HCT116 (cell line): Measurements from ENCODE around the gene CACNA1C. TPM values are rescaled to one million over a fixed set of nuclear protein-coding genes. Genes with fewer than 3 reads are reported as not detected.

Source experiments
- ATAC-seq: fragments of 200-7000 bp; cut with Tn5 transposase; 2 replicates; pipeline ENCODE4 v1.9.1; 2020; ENCODE audit warnings: mild to moderate bottlenecking, moderate library complexity
- BruUV-seq: library from RNA; stranded (reverse); fragments of 400-500 nt; replicated peaks from 2 replicates; lab custom pipeline; 2021; lab: Mats Ljungman, UMichigan
- CTCF ChIA-PET: fragments of 300-600 bp; sonication (Branson Sonifier 250); formaldehyde crosslinking; loops from one replicate; lab custom pipeline; 2021; ENCODE audit warnings: antibody characterized with exemption; lab: Charles Lee
- POLR2A ChIA-PET: fragments of 300-600, 350-600 bp; sonication (Branson Sonifier 250); formaldehyde crosslinking; loops from one replicate; lab custom pipeline; 2021; ENCODE audit warnings: antibody characterized with exemption; lab: Charles Lee
- RAD21 ChIA-PET, 2 experiments: fragments of 300-600 bp; sonication (Branson Sonifier 250); formaldehyde crosslinking; loops; one replicate each; lab custom pipeline; 2023; ENCODE audit warnings: low total read pairs in 2 of 2; ENCODE audit not compliant: uncharacterized antibody in 2 of 2, unreplicated experiment in 2 of 2, low non-redundant PET in 1 of 2; lab: Charles Lee
- DNase-seq: peaks from one replicate; pipeline ENCODE4 v3.0.0-alpha.2; 2010; ENCODE audit warnings: low read depth, low spot score
- H2AFZ ChIP-seq: fragments of 200-600 bp; shearing (Covaris generic), sonication (generic); 2 replicates; pipeline ENCODE4 v1.6.1; 2017; ENCODE audit warnings: low read depth, mixed run types, mixed read lengths, antibody characterized with exemption, low read length; ENCODE audit not compliant: poor library complexity, severe bottlenecking
- H3K27ac ChIP-seq: 2 replicates; pipeline ENCODE4 v1.5.1; 2012; ENCODE audit warnings: low read depth, low read length
- H3K27me3 ChIP-seq: fragments of 200-600 bp; sonication (generic); 2 replicates; pipeline ENCODE4 v1.6.1; 2016; ENCODE audit warnings: mixed run types, low read length, mixed read lengths; ENCODE audit not compliant: insufficient read depth
- H3K36me3 ChIP-seq, 2 experiments: fragments of 200-500 bp in 1 of 2; fragments of 200-600 bp in 1 of 2; sonication (Bioruptor generic) in 1 of 2; sonication (generic) in 1 of 2; 2 replicates each; pipeline versions ENCODE4 v1.5.1 to v1.6.1; 2014 to 2016; ENCODE audit warnings: low read length in 2 of 2, inconsistent platforms in 1 of 2, mixed read lengths in 1 of 2, mixed run types in 1 of 2; ENCODE audit not compliant: insufficient read depth in 2 of 2, control insufficient read depth in 1 of 2
- H3K4me1 ChIP-seq, 2 experiments: fragments of 200-600 bp in 1 of 2; sonication (generic) in 1 of 2; 2 replicates each; pipeline versions ENCODE4 v1.5.1 to v1.6.1; 2012 to 2017; ENCODE audit warnings: low read length in 2 of 2, inconsistent platforms in 1 of 2, mild to moderate bottlenecking in 1 of 2, mixed read lengths in 1 of 2, mixed run types in 1 of 2, moderate library complexity in 1 of 2; ENCODE audit not compliant: insufficient read depth in 2 of 2, control insufficient read depth in 1 of 2
- H3K4me2 ChIP-seq: fragments of 200-600 bp; sonication (generic); 2 replicates; pipeline ENCODE4 v1.6.1; 2017; ENCODE audit warnings: mixed run types, low read length, mixed read lengths
- H3K4me3 ChIP-seq, 2 experiments: fragments of 200-600 bp in 1 of 2; sonication (generic) in 1 of 2; replicated peaks in 1 of 2; 2 replicates each; pipeline ENCODE4 v1.5.1; 2011 to 2016; ENCODE audit warnings: low read length in 2 of 2, control low read depth in 1 of 2, low read depth in 1 of 2, mild to moderate bottlenecking in 1 of 2, mixed read lengths in 1 of 2, mixed run types in 1 of 2
- H3K79me2 ChIP-seq: fragments of 200-600 bp; sonication (generic); 2 replicates; pipeline ENCODE4 v1.6.1; 2017; ENCODE audit warnings: mild to moderate bottlenecking, mixed run types, low read length, moderate library complexity, mixed read lengths; ENCODE audit not compliant: insufficient read depth
- H3K9ac ChIP-seq: fragments of 200-600 bp; sonication (generic); 2 replicates; pipeline ENCODE4 v1.6.1; 2016; ENCODE audit warnings: low read length, mixed read lengths
- H3K9me2 ChIP-seq: fragments of 200-600 bp; sonication (generic), shearing (Covaris generic); 2 replicates; pipeline ENCODE4 v1.6.1; 2017; ENCODE audit warnings: mixed run types, mild to moderate bottlenecking, moderate library complexity; ENCODE audit not compliant: insufficient read depth
- H3K9me3 ChIP-seq, 2 experiments: fragments of 200-500 bp in 1 of 2; fragments of 200-600 bp in 1 of 2; sonication (Bioruptor generic) in 1 of 2; sonication (generic) in 1 of 2; 2 replicates each; pipeline ENCODE4 v1.6.1; 2014 to 2017; ENCODE audit warnings: low read length in 2 of 2, mixed read lengths in 2 of 2, inconsistent platforms in 1 of 2, low read depth in 1 of 2, mild to moderate bottlenecking in 1 of 2, mixed run types in 1 of 2, moderate library complexity in 1 of 2; ENCODE audit not compliant: control insufficient read depth in 1 of 2, insufficient read depth in 1 of 2
- H4K20me1 ChIP-seq: fragments of 200-600 bp; sonication (generic), shearing (Covaris generic); 2 replicates; pipeline ENCODE4 v1.6.1; 2017; ENCODE audit warnings: mixed run types, mild to moderate bottlenecking, moderate library complexity; ENCODE audit not compliant: insufficient read depth
- EGR1 ChIP-seq: IDR thresholded peaks from 2 replicates; pipeline ENCODE4 v1.6.1; 2012; ENCODE audit warnings: low read depth
- EZH2 ChIP-seq: fragments of 200-600 bp; sonication (generic); IDR thresholded peaks from 2 replicates; pipeline ENCODE4 v1.6.1; 2017; ENCODE audit warnings: antibody characterized with exemption, mixed run types
- EZH2phosphoT487 ChIP-seq: fragments of 200-600 bp; IDR thresholded peaks from 2 replicates; pipeline ENCODE4 v1.6.1; 2018; ENCODE audit warnings: antibody characterized with exemption, borderline replicate concordance
- FOSL1 ChIP-seq: IDR thresholded peaks from 2 replicates; pipeline ENCODE4 v1.6.1; 2012; ENCODE audit warnings: low read depth
- POLR2AphosphoS5 ChIP-seq: IDR thresholded peaks from 2 replicates; pipeline ENCODE4 v1.6.1; 2011; ENCODE audit warnings: mild to moderate bottlenecking, low read depth, low read length, moderate library complexity
- RAD21 ChIP-seq: IDR thresholded peaks from 2 replicates; pipeline ENCODE4 v1.6.1; 2012; ENCODE audit warnings: low read depth, mild to moderate bottlenecking
- SIN3A ChIP-seq: IDR thresholded peaks from 2 replicates; pipeline ENCODE4 v1.6.1; 2012; ENCODE audit warnings: low read depth
- SP1 ChIP-seq: IDR thresholded peaks from 2 replicates; pipeline ENCODE4 v1.6.1; 2012; ENCODE audit warnings: low read depth
- YY1 ChIP-seq: IDR thresholded peaks from 2 replicates; pipeline ENCODE4 v1.6.1; 2011; ENCODE audit warnings: low read length, low read depth, moderate library complexity, mild to moderate bottlenecking; ENCODE audit not compliant: insufficient replicate concordance; ENCODE audit errors: extremely low read depth
- ZBTB33 ChIP-seq: IDR thresholded peaks from 2 replicates; pipeline ENCODE4 v1.6.1; 2011; ENCODE audit warnings: mild to moderate bottlenecking, low read length, moderate library complexity; ENCODE audit not compliant: insufficient replicate concordance; ENCODE audit errors: extremely low read depth
- intact Hi-C: fragments of 100-400 bp; cut with micrococcal nuclease; formaldehyde crosslinking; loops from 2 replicates; pipeline ENCODE4 v1.10.0; 2022
- total RNA-seq: library from RNA; stranded (reverse); gene quantifications from one replicate; pipeline ENCODE4 v1.2.1, GENCODE V29; 2021; ENCODE audit not compliant: unreplicated experiment

Gene CACNA1C
- total RNA-seq, 1 experiment from 2014 or later = 0.05 TPM

- no peaks in the 10 kb centered on the region for H3K9me3 ChIP-seq
- H3K79me2 ChIP-seq = no peaks in the 10 kb centered on the region
- H3K27ac ChIP-seq = no peak overlapping the region
- BruUV-seq = no TSS peak
- H3K9me2 ChIP-seq = no peaks in the 10 kb centered on the region
- ChIA-PET RAD21 (no interaction called here), POLR2A (no interaction called here), CTCF (no interaction called here)
- H3K9ac ChIP-seq = no peak overlapping the region
- H3K4me1 ChIP-seq = no peaks in the 10 kb centered on the region
- H4K20me1 ChIP-seq = no peaks in the 10 kb centered on the region
- ATAC-seq = no peak
- H2AFZ ChIP-seq = no peak overlapping the region
- no peak overlapping the region for H3K4me3 ChIP-seq
- TF ChIP-seq ZBTB33 (no peak), EZH2 (no peak), RAD21 (no peak), FOSL1 (no peak), EGR1 (no peak), YY1 (no peak), SP1 (no peak), SIN3A (no peak), EZH2phosphoT487 (no peak), POLR2AphosphoS5 (no peak)
- peaks cover 10% of the 10 kb centered on the region; the same call in 1 of the 2 replicates for H3K27me3 ChIP-seq
- H3K4me2 ChIP-seq = no peak overlapping the region
- no peaks in the 10 kb centered on the region for H3K36me3 ChIP-seq
- intact Hi-C loops = no loop called here
- no peak for DNase-seq
Observed at GRCh38 chr12:2092354-2092753, 39.6 kb downstream of the CACNA1C start.
